ENCODE data around the gene ARHGAP33. TPM values are rescaled to one million over a fixed set of nuclear protein-coding genes. Genes with fewer than 3 reads are reported as not detected.

ARHGAP33 gene
- polyA plus RNA-seq, 1 of the 3 experiments (the other 2 are of a cell fraction) = 7.8 TPM

DNA sequence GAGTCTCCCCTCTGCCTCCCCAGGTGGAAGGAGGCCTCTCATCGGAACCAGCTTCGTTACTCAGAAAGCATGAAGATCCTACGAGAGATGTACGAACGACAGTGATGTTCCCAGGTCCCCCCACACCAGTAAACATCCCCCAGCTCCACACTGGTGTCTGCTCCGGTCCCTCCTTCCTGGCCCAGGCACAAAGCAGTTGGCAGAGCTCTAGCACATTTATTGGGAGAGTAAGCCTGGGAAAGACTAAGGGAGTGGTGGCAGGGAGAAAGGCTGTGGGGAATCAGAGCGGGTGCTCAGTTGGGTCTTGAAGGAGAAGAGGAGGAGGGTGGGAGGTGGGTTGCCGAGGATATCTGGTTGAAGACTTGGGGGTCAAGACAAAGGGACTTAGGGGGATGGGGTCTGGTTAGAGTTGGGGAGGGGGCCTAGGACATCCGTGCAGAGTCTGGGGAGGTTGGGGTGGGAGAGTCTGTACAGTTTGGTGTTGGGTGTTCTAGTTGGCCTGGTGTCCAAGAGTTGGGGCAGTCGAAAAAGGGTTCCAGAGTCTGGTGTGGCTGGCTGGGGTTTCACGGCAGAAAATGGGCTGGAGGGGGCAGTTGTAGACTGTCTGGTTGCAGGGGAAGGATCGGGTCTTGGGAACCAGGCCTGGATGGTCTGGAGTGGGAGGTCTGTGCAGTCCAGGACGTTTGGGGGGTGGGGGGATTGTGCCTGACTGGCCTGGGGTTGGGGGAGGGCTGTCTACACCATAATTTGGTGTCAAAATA is 20.8 kb upstream of the ARHGAP33 start:
- H3K4me2 ChIP-seq = no peak overlapping the region
- peaks cover 10% of the 10 kb centered on the region for H3F3A ChIP-seq (replicated peaks; ENCODE audit: insufficient read depth)
- DNase-seq = no peak
- no peaks in the 10 kb centered on the region for H3K9me2 ChIP-seq
- H3K27ac ChIP-seq (ENCODE audit: low read depth in 2 of 2, low read length in 1 of 2) = no peak overlapping the region
- no peaks in the 10 kb centered on the region for H3K27me3 ChIP-seq (ENCODE audit: insufficient read depth)
- H2AFZ ChIP-seq (ENCODE audit: low read depth) = no peak overlapping the region
- H3K9ac ChIP-seq = no peak overlapping the region
- H3K36me3 ChIP-seq (replicated peaks in 1 of 2; ENCODE audit: control insufficient read depth in 1 of 2, insufficient read depth in 2 of 2, low read length in 1 of 2) = peaks cover 5 to 32% of the 10 kb centered on the region in 2 experiments
- peaks cover 11 to 20% of the 10 kb centered on the region in 2 experiments; a peak in 3 of 4 replicates for H3K4me1 ChIP-seq (ENCODE audit: control insufficient read depth in 1 of 2, insufficient read depth in 2 of 2, low read depth in 1 of 2, low read length in 1 of 2)
- CTCF ChIA-PET = no interaction called here
- no peak for TF ChIP-seq MEF2A (IDR thresholded peaks at IDR 0.05; ENCODE audit: borderline replicate concordance, low read depth)
- TF ChIP-seq GABPA (IDR thresholded peaks at IDR 0.05; ENCODE audit: low read depth) = no peak
- TF ChIP-seq NRF1 (IDR thresholded peaks at IDR 0.05; ENCODE audit: low read depth, low read length) = no peak
- TF ChIP-seq, protein P1, sequence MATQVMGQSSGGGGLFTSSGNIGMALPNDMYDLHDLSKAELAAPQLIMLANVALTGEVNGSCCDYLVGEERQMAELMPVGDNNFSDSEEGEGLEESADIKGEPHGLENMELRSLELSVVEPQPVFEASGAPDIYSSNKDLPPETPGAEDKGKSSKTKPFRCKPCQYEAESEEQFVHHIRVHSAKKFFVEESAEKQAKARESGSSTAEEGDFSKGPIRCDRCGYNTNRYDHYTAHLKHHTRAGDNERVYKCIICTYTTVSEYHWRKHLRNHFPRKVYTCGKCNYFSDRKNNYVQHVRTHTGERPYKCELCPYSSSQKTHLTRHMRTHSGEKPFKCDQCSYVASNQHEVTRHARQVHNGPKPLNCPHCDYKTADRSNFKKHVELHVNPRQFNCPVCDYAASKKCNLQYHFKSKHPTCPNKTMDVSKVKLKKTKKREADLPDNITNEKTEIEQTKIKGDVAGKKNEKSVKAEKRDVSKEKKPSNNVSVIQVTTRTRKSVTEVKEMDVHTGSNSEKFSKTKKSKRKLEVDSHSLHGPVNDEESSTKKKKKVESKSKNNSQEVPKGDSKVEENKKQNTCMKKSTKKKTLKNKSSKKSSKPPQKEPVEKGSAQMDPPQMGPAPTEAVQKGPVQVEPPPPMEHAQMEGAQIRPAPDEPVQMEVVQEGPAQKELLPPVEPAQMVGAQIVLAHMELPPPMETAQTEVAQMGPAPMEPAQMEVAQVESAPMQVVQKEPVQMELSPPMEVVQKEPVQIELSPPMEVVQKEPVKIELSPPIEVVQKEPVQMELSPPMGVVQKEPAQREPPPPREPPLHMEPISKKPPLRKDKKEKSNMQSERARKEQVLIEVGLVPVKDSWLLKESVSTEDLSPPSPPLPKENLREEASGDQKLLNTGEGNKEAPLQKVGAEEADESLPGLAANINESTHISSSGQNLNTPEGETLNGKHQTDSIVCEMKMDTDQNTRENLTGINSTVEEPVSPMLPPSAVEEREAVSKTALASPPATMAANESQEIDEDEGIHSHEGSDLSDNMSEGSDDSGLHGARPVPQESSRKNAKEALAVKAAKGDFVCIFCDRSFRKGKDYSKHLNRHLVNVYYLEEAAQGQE (IDR thresholded peaks at IDR 0.05; ENCODE audit: low read depth, low read length) = no peak
- no peak for TF ChIP-seq NFIC (IDR thresholded peaks at IDR 0.05; ENCODE audit: borderline replicate concordance)
- TF ChIP-seq, protein P2, sequence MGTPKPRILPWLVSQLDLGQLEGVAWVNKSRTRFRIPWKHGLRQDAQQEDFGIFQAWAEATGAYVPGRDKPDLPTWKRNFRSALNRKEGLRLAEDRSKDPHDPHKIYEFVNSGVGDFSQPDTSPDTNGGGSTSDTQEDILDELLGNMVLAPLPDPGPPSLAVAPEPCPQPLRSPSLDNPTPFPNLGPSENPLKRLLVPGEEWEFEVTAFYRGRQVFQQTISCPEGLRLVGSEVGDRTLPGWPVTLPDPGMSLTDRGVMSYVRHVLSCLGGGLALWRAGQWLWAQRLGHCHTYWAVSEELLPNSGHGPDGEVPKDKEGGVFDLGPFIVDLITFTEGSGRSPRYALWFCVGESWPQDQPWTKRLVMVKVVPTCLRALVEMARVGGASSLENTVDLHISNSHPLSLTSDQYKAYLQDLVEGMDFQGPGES (IDR thresholded peaks at IDR 0.05; ENCODE audit: low read depth, low read length) = no peak
- TF ChIP-seq RXRA (IDR thresholded peaks at IDR 0.05; ENCODE audit: borderline replicate concordance, low read depth) = no peak
- no peak for TF ChIP-seq FOSL2 (IDR thresholded peaks at IDR 0.05; ENCODE audit: borderline replicate concordance, low read depth)
- H4K20me1 ChIP-seq (ENCODE audit: insufficient read depth) = peaks cover 4% of the 10 kb centered on the region
- POLR2A ChIA-PET = no interaction called here
- no peaks in the 10 kb centered on the region for H3K9me3 ChIP-seq
- WGBS (ENCODE audit: low lambda C conversion rate) = 90% methylated on average over 13 of the region's 13 CpGs
- peaks cover 29% of the 10 kb centered on the region for H3K79me2 ChIP-seq (ENCODE audit: insufficient read depth)
- H3K4me3 ChIP-seq (ENCODE audit: low read depth in 2 of 2, low read length in 1 of 2) = no peak overlapping the region

DNA sequence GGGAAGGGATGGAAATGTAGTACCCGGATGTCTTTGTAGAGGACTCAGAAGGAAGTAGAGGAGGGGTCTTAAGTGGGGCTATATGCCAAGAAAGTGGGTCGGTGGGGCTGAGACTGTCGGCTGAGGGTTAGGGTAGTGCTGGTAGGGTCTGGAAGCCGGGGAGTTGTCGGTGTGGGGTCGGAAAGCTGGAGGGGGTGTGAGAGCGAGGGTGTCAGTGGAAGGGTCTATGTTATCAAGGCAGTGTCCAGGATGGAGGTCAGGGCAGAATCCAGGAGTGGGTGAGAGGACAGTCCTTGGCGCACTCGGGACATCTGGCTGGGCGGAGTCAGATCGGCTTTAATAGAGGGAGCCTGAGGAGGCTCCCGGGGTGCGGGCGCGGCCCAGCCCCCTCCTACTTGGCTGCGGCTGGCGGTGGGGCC is 20.2 kb upstream of the ARHGAP33 start:
- DNase-seq = no peak
- 92% methylated on average over 12 of the region's 17 CpGs for WGBS (ENCODE audit: low lambda C conversion rate)
- H3K9me3 ChIP-seq = no peaks in the 10 kb centered on the region
- peaks cover 4% of the 10 kb centered on the region for H4K20me1 ChIP-seq (ENCODE audit: insufficient read depth)
- no peak overlapping the region for H3K4me2 ChIP-seq
- no peaks in the 10 kb centered on the region for H3K9me2 ChIP-seq
- peaks cover 7 to 19% of the 10 kb centered on the region in 2 experiments; a peak in 3 of 4 replicates for H3K4me1 ChIP-seq (ENCODE audit: control insufficient read depth in 1 of 2, insufficient read depth in 2 of 2, low read depth in 1 of 2, low read length in 1 of 2)
- H3F3A ChIP-seq (replicated peaks; ENCODE audit: insufficient read depth) = peaks cover 10% of the 10 kb centered on the region
- POLR2A ChIA-PET = no interaction called here
- no peak overlapping the region for H3K27ac ChIP-seq (ENCODE audit: low read depth in 2 of 2, low read length in 1 of 2)
- H3K9ac ChIP-seq = no peak overlapping the region
- CTCF ChIA-PET = no interaction called here
- no peak overlapping the region for H2AFZ ChIP-seq (ENCODE audit: low read depth)
- H3K4me3 ChIP-seq (ENCODE audit: low read depth in 2 of 2, low read length in 1 of 2) = no peak overlapping the region
- H3K27me3 ChIP-seq (ENCODE audit: insufficient read depth) = no peaks in the 10 kb centered on the region
- H3K79me2 ChIP-seq (ENCODE audit: insufficient read depth) = peaks cover 29% of the 10 kb centered on the region
- H3K36me3 ChIP-seq (replicated peaks in 1 of 2; ENCODE audit: control insufficient read depth in 1 of 2, insufficient read depth in 2 of 2, low read length in 1 of 2) = peaks cover 7 to 32% of the 10 kb centered on the region in 2 experiments
- TF ChIP-seq, protein P3, sequence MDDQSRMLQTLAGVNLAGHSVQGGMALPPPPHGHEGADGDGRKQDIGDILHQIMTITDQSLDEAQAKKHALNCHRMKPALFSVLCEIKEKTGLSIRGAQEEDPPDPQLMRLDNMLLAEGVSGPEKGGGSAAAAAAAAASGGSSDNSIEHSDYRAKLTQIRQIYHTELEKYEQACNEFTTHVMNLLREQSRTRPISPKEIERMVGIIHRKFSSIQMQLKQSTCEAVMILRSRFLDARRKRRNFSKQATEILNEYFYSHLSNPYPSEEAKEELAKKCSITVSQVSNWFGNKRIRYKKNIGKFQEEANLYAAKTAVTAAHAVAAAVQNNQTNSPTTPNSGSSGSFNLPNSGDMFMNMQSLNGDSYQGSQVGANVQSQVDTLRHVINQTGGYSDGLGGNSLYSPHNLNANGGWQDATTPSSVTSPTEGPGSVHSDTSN (IDR thresholded peaks at IDR 0.05) = no peak
- TF ChIP-seq FOXM1 (IDR thresholded peaks at IDR 0.05; ENCODE audit: low read depth) (no peak), GATA2 (CRISPR knock-in tag; IDR thresholded peaks at IDR 0.05) (no peak), SIN3A (IDR thresholded peaks at IDR 0.05; ENCODE audit: borderline replicate concordance, low read depth, low read length) (no peak), FOXJ3 (CRISPR knock-in tag; IDR thresholded peaks at IDR 0.05) (no peak)
- TF ChIP-seq, protein P4, sequence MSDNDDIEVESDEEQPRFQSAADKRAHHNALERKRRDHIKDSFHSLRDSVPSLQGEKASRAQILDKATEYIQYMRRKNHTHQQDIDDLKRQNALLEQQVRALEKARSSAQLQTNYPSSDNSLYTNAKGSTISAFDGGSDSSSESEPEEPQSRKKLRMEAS (IDR thresholded peaks at IDR 0.05; ENCODE audit: low read depth) = no peak
- TF ChIP-seq, protein P5, sequence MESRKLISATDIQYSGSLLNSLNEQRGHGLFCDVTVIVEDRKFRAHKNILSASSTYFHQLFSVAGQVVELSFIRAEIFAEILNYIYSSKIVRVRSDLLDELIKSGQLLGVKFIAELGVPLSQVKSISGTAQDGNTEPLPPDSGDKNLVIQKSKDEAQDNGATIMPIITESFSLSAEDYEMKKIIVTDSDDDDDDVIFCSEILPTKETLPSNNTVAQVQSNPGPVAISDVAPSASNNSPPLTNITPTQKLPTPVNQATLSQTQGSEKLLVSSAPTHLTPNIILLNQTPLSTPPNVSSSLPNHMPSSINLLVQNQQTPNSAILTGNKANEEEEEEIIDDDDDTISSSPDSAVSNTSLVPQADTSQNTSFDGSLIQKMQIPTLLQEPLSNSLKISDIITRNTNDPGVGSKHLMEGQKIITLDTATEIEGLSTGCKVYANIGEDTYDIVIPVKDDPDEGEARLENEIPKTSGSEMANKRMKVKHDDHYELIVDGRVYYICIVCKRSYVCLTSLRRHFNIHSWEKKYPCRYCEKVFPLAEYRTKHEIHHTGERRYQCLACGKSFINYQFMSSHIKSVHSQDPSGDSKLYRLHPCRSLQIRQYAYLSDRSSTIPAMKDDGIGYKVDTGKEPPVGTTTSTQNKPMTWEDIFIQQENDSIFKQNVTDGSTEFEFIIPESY (IDR thresholded peaks at IDR 0.05; ENCODE audit: borderline replicate concordance, low read depth) = no peak
- TF ChIP-seq, protein P6, sequence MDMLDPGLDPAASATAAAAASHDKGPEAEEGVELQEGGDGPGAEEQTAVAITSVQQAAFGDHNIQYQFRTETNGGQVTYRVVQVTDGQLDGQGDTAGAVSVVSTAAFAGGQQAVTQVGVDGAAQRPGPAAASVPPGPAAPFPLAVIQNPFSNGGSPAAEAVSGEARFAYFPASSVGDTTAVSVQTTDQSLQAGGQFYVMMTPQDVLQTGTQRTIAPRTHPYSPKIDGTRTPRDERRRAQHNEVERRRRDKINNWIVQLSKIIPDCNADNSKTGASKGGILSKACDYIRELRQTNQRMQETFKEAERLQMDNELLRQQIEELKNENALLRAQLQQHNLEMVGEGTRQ (IDR thresholded peaks at IDR 0.05; ENCODE audit: borderline replicate concordance, low read depth, low read length) = no peak
